Measurements from ENCODE around the gene ERLEC1. TPM values are rescaled to one million over a fixed set of nuclear protein-coding genes. Genes with fewer than 3 reads are reported as not detected.

ERLEC1 gene
- total RNA-seq, 1 experiment from 2014 or later: 21.6 TPM

- no peaks in the 10 kb centered on the region for H3K4me1 ChIP-seq (ENCODE audit: insufficient read depth, low read length)
- no peak overlapping the region for H3K9ac ChIP-seq (ENCODE audit: extremely low read depth, insufficient read length, low read length)
- H3K27ac Mint-ChIP-seq: no peak overlapping the region
- H2AFZ ChIP-seq (ENCODE audit: low read length): no peak overlapping the region
- no peaks in the 10 kb centered on the region for H3K9me3 Mint-ChIP-seq
- no peak overlapping the region for H3K23ac ChIP-seq (ENCODE audit: insufficient read length, low read depth, low read length)
- no peak overlapping the region for H3T11ph ChIP-seq (ENCODE audit: low read length)
- no peaks in the 10 kb centered on the region for H3K4me1 Mint-ChIP-seq
- no peak for TF ChIP-seq CTCF (conservative IDR thresholded peaks at IDR 0.05)
- no peaks in the 10 kb centered on the region for H3K27me3 Mint-ChIP-seq (ENCODE audit: low read depth)
- no peak overlapping the region for H3K56ac ChIP-seq (ENCODE audit: insufficient read length, low read depth, low read length)
- no peak overlapping the region for H3K18ac ChIP-seq (ENCODE audit: insufficient read length, low read depth, low read length)
- no peak overlapping the region for H3K4me3 Mint-ChIP-seq
- no peak overlapping the region for H2BK20ac ChIP-seq (ENCODE audit: low read depth, low read length, poor library complexity, severe bottlenecking)
- H4K5ac ChIP-seq (ENCODE audit: insufficient read length, low read depth, low read length): no peak overlapping the region
- no peak overlapping the region for H4K8ac ChIP-seq (replicated peaks; ENCODE audit: insufficient read length, low read depth, low read length)
- no peak overlapping the region for H2BK120ac ChIP-seq (ENCODE audit: low read depth, low read length, poor library complexity, severe bottlenecking)
- no peak overlapping the region for H3K27ac ChIP-seq (ENCODE audit: insufficient read length, low read depth, low read length)
- H4K91ac ChIP-seq (ENCODE audit: insufficient read length, low read depth, low read length): no peak overlapping the region
- H3K79me2 ChIP-seq (ENCODE audit: insufficient read depth, low read length): no peaks in the 10 kb centered on the region
- WGBS (ENCODE audit: extremely low coverage, insufficient read length, low lambda C conversion rate): no CpG with 5 or more reads among the region's 2 CpGs
- H3K23me2 ChIP-seq (ENCODE audit: insufficient read length, low read depth, low read length, poor library complexity, severe bottlenecking): no peaks in the 10 kb centered on the region
- H3K4ac ChIP-seq (ENCODE audit: low read depth, low read length): no peak overlapping the region
- H3K4me2 ChIP-seq (ENCODE audit: insufficient read depth, insufficient read length, low read length): no peak overlapping the region
- no peaks in the 10 kb centered on the region for H3K9me3 ChIP-seq (ENCODE audit: control insufficient read depth, low read depth, low read length)
- no peak overlapping the region for H2AK5ac ChIP-seq (ENCODE audit: insufficient read length, low read length)
- H3K79me1 ChIP-seq (ENCODE audit: insufficient read depth, low read depth, low read length, poor library complexity, severe bottlenecking): no peaks in the 10 kb centered on the region
- H2BK12ac ChIP-seq (ENCODE audit: insufficient read length, low read depth, low read length): no peak overlapping the region
- H3K14ac ChIP-seq (ENCODE audit: insufficient read depth, low read length): no peak overlapping the region
- DNase-seq: no peak
- no peaks in the 10 kb centered on the region for H4K20me1 ChIP-seq (ENCODE audit: control insufficient read depth, insufficient read depth, insufficient read length)
- H3K36me3 Mint-ChIP-seq (ENCODE audit: insufficient read depth in 1 of 3, low read depth in 3 of 3): peaks cover 0 to 28% (median 25%) of the 10 kb centered on the region in 3 experiments; a peak in 6 of 7 replicates
- H2BK15ac ChIP-seq (ENCODE audit: low read depth, low read length): no peak overlapping the region
- H3K27me3 ChIP-seq (ENCODE audit: insufficient read depth, low read length): no peaks in the 10 kb centered on the region
- no peak overlapping the region for H2BK5ac ChIP-seq (ENCODE audit: insufficient read length, low read length)
These were observed 42.3 kb upstream of the ERLEC1 start for GRCh38 chr2:53744395-53745065.
